Measurements from ENCODE around the gene MFNG.

MFNG gene

GRCh38 chr22:37420686-37421467 is 65.3 kb downstream of the MFNG start:
- DNase-seq, result no peak

- DNase-seq, result no peak
Measured at GRCh38 chr22:37419969-37420685, 66.1 kb downstream of the MFNG start.

DNA sequence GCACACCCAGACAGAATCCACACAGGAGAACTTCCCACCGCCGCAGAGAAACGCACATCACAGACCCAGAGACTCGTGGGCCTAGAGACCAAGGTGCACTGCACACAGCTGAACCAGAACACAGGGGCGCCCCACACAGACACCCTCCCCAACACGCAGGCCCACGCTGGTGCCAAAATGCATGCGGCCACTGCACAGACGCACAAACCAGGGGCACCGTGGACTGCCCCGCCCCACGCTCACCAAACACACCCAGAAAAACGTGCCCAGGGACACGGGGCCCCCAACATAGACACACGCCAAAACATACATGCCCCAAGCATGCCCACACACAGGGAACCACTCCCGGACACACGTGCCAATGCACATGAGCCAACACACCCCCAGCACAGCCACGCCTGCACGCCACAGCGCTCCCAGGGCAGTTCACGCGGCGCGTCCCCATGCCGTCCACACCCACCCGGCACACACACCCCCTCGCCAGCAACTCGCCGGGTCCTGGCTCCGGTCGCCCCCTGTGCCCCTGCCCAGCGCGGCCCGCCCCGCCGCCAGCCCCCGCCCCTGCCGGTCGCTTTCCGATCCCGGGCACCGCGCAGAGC is 66.7 kb downstream of the MFNG start:
- no peak for DNase-seq
